HG03045 (cell line): ENCODE measurements around the gene DYSF.

Experiments
- ATAC-seq: cut with Tn5 transposase; IDR thresholded peaks from one replicate; pipeline ENCODE4 v1.9.1; 2021; ENCODE audit warnings: mild to moderate bottlenecking, moderate library complexity; ENCODE audit not compliant: unreplicated experiment

The DYSF gene

GRCh38 chr2:71496156-71496770, 42.9 kb downstream of the DYSF start:
- no peak for ATAC-seq

DNA sequence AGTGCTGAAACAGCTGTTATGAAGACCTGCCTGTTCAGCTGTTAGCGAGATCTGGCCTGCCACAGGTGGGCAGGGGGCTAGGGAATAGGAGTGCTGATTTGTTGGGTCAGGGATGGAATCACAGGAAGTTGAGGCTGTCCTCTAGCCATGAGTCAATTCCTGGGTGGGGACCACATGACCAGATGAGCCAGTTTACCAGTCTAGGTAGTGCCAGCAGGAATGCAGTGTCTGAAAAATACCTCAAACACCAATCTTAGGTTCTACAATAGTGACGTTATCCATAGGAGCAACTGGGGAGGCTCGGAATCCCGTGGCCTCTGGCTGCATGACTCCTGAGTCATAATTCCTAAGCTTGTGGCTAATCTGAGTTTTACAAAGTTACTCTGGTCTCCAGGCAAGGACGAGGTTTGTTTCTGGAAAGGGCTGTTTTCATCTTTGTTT, 44.9 kb downstream of the DYSF start:
- no peak for ATAC-seq

- ATAC-seq = no peak
Measured at GRCh38 chr2:71499691-71500090, 46.3 kb downstream of the DYSF start.

- ATAC-seq = no peak
Measured at GRCh38 chr2:71500426-71501079, 47.2 kb downstream of the DYSF start.

- ATAC-seq = no peak
Measured at GRCh38 chr2:71502941-71503738, 49.8 kb downstream of the DYSF start.

- ATAC-seq = no peak
Measured at GRCh38 chr2:71503837-71504236, 50.5 kb downstream of the DYSF start.

GRCh38 chr2:71504611-71505010, 51.2 kb downstream of the DYSF start:
- no peak for ATAC-seq

- ATAC-seq = no peak
Measured at GRCh38 chr2:71505086-71505769, 51.9 kb downstream of the DYSF start.

DNA sequence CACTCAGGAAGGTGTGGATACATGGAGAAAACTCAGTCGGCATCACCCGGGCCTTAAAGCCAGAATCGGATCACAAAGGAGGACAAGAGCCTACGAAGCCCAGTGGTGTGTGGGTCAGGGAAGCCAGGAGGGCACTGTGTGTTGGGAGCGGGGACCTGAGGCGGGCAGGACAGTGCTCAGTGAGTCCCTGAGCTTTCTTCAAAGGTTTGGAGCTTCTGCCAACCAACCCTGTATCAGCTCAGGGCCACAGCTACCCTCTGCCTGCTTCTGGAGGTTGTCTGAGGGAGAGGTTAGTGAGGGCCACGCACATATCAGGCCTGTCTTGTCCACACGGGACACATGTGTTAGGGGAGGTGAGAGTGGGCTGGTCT, 52.4 kb downstream of the DYSF start:
- no peak for ATAC-seq

DNA sequence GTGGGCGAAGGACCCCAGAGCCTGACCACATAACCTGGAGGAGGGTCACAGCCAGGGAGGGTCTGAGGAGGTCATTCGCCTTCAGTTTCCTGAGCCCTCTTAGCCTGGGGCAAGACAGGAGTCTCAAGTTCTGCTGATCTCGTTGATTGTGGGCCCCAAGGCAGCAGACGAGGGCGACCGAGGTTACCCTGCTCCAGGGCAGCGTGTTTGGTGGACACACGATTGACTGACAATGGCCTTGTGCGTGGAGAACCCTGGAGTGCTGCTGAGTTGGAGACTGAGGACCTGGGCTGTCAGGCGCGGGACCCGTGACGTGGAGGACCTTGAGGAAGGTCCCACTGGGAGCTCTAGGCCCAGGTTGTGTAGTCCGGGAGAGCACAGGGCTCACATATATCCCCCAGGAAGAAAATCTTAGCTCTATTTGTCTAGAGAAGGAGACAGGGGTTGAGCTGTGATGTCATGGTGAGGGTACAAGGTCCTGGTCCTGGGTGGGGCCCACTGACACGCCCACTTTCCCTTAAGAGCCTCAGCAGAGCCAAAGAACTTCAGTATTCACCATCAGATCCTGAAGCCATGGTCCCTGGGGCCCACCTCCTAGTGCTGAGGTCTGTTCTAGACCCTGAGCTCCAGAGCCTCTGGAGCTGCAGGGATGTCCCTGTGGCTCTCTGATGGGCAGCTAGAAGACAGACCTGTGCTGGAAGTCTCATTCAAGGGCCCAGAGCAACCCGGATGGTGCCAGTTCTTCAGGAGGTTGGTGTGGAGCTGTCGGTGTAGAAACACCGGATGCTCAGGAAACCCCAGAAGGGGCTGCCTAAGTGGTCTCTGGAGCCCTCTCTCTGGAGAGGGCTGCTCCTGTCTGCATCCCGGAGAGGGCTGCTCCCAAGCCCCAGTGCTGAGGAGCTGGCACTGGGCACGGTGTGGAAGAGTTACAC, 53.1 kb downstream of the DYSF start:
- no peak for ATAC-seq

- ATAC-seq = no peak
Measured at GRCh38 chr2:71507476-71507875, 54.1 kb downstream of the DYSF start.

GRCh38 chr2:71510196-71510807, 56.9 kb downstream of the DYSF start:
- ATAC-seq = no peak

GRCh38 chr2:71510938-71511337, 57.6 kb downstream of the DYSF start:
- no peak for ATAC-seq

- no peak for ATAC-seq
Measured at GRCh38 chr2:71511776-71512175, 58.4 kb downstream of the DYSF start.

GRCh38 chr2:71512386-71512785, 59.0 kb downstream of the DYSF start:
- ATAC-seq = no peak

DNA sequence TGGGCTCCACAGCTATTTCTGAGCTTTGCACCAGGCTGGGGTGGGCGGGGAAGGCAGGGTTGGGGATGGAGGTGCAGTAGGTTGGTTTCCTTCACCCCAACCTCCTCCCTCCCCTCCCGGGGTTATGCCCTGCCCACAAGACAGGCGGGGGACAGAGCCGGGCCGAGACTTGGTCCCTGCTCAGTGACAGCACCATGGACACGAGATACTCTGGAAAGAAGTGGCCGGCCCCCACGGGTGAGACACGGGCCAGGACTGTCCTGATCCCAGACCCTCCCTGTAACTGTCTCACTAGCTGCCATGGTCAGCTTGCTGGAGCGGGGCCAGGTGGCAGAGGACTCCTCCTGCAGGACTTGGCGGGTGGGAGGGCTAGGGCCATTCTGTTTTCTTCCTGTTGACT, 59.7 kb downstream of the DYSF start:
- ATAC-seq = no peak

DNA sequence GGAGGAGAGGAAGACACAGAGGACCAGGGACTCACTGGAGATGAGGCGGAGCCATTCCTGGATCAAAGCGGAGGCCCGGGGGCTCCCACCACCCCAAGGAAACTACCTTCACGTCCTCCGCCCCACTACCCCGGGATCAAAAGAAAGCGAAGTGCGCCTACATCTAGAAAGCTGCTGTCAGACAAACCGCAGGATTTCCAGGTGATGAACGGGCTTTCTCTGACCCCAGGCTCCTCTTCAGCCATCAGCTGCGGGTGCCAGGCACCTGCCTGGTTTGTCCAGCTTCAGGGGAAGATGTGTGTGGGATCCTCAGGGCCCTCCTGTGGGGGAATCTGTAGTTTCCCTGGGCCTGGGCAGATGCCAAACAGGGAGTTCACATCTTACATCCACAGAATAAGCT, 60.4 kb downstream of the DYSF start:
- ATAC-seq = no peak

DNA sequence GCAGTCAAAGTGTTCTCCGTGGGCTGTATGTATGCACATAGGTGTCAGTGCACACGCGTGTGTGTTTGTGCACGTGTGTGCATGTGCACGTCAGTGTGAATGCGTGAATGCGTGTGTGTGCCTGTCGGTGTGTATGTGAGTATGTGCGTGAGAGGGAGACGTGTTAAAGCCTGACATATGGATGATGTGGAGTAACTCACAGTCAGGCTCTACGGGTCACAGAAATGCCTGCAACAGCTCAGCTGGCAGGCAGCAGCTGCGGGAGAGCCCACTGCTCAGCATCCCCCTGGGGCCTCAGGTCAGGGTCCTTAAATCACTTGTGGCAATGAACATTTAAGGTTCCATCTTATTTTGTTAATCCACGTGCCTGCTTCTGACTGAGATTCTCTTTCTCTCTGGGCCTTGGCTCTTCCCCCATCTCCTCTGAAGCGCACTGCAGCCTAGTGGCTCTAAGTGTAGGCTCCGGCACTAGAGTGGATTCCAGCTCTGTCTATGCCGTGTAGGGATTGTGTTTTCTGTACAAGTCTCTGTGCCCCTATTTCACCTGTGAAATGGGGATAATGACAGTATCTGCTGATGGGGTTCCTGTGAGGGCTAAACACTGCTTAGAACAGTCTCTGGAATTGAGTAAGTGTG, 63.0 kb downstream of the DYSF start:
- ATAC-seq = no peak

DNA sequence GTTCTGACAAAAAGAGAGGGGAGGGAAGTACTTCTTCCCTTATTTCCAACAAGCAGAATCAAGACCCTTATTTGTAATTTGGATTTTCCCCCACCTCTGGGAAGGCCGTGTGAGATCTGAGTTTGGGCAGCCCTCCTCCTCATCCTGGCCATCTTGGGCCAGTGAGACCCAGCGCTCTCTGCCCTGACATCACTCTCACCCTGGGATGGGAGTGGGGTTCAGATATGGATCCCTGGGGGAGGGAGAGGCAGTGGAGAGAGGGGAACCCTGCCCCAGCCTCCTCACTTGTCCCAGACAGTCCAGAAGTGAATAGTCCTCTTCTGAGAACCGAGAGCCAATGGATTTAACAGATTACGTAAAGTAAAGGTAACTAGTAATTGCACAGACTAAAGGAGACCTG, 64.5 kb downstream of the DYSF start:
- no peak for ATAC-seq
